ENCODE results near the gene MRGPRE. TPM values are rescaled to one million over a fixed set of nuclear protein-coding genes. Genes with fewer than 3 reads are reported as not detected.

MRGPRE gene
- total and polyA plus RNA-seq, 12 donors: 0.21 to 2.5 (median 0.51) TPM; not detected in 3

DNA sequence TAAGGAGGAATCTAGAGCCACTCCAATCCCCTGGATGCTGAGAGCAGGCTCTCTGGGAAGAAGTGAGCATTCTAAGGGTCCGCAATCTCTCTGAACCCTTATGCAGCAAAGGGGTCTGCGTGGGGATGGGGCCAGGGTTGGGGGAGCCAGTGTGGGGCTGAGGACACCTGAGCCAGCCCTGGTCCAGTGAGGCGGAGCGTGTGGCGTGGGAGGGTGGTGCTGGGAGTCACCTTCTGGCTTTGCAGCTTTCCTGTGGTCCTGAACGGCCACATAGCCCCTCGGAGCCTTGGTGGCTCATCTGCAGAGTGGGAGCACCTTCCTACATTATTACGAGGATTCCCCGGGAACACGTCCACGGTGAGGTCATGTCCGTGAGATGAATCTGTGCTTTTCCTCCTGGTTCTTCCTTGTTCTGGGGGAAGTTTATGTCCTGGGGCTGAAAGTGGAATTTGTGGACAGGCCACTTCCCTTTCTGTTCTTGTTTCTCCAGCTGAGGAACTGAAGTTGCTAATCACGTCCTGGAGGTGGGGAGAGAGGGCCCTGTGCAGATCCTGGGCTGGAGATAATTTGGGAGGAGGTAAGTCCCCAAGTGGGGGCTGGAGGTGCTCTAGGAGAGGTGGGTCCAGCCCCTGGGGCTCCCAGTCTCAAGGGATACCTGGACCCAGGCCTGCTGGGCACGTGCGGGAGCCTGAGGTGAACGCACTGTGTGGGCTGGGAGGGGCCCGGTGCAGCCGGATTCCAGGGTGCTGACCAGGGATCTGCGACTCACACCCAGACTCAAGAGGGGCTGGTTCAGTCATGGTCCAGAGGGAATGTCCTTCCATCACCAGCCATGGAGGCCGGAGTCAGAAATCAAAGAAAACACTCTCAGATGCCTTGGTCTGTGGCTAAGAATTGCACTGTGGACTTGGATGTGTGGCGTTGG is 6.1 kb downstream of the MRGPRE start:
- intact Hi-C loops (cut with DNase I): no loop called here
- H3K4me1 ChIP-seq: peaks cover 0 to 2% (median 0%) of the 10 kb centered on the region in 9 donors
- TF ChIP-seq CTCF (IDR thresholded peaks at IDR 0.05): no peak
- peaks cover 0 to 64% (median 34%) of the 10 kb centered on the region in 7 donors for H3K27me3 ChIP-seq
- H3K9me3 ChIP-seq: no peaks in the 10 kb centered on the region
- no peaks in the 10 kb centered on the region for H3K36me3 ChIP-seq
- DNase-seq (no peak), ATAC-seq (no peak)
- 80 to 86% methylated on average over 20 to 21 of the region's 21 CpGs for WGBS, 2 donors
- no peak overlapping the region for H3K27ac ChIP-seq
- H3K4me3 ChIP-seq: no peak overlapping the region

DNA sequence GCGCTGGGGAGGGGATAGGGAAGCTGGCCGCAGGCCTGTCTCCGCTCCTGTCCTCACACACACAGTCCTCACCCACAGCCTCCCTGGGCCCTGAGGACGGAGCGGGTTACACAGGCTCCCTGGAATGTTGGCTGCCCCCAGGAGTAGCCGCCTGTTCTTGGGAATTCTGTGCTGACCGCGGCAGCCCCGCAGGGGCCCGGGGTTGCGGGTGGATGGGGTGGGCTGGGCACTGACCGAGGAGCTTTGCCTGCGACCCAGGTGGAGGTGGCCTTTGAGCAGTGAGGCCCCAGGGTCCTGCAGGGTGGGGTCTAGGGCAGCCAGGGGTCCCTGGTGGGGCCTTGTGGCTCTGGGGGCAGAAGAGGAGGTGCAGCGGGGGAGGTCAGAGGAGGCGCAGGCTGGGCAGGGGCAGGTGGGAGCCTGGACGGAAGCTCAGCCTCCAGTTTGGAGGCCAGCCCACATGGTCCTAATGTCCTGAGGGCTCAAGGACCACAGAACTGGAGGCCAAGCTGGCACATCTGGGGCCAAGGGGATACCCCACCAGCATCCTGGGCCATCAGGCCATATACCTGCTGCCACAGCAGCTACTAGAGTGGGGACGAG is 7.0 kb downstream of the MRGPRE start:
- no peak overlapping the region for H3K27ac ChIP-seq
- H3K9me3 ChIP-seq: no peaks in the 10 kb centered on the region
- no peak overlapping the region for H3K4me3 ChIP-seq
- H3K4me1 ChIP-seq: peaks cover 0 to 6% (median 0%) of the 10 kb centered on the region in 9 donors
- intact Hi-C loops (cut with DNase I): no loop called here
- H3K27me3 ChIP-seq: peaks cover 0 to 64% (median 35%) of the 10 kb centered on the region in 7 donors
- DNase-seq (peak in 1 of 2 donors; percentile 11), ATAC-seq (no peak)
- 73 to 79% methylated on average over 17 of the region's 17 CpGs for WGBS, 2 donors
- H3K36me3 ChIP-seq: no peaks in the 10 kb centered on the region
- TF ChIP-seq CTCF (IDR thresholded peaks at IDR 0.05): no peak

DNA sequence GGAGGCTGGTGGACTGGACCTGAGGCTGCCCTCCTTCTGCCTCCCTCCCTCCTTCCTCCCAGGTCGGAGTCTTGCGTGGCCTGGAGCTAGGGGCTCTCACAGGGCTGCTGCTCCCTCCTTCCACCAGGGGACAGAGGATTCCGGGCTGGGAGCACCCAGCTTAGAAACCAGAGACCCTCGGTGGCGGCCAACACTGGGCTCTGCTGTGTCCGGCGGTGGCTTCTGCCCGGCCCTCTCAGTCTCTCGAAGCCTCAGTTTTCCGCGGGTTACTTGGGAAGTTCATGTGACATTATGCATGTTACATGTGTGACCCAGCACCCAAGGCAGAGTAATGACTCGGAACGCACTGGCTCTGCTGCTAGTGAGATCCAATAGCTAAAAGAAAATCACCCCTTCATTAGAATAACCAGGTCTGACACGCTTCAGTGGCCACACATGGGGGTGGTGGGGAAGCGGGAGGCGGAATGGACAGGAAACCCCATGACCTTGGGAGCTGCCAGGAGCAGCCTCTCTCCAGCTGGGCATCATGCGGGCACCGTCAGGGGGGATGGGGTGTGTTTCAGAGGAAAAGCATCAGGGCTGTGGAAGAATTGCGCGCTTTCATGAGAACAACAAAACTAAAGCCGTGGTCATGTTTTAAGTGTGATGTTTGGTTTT is 7.7 kb downstream of the MRGPRE start:
- WGBS, 2 donors: 69 to 70% methylated on average over 21 of the region's 21 CpGs
- Histone ChIP-seq H3K4me3 (no peak overlapping the region), H3K4me1 (peaks cover 0 to 6% (median 0%) of the 10 kb centered on the region in 9 donors), H3K27me3 (peaks cover 0 to 63% (median 36%) of the 10 kb centered on the region in 7 donors), H3K27ac (no peak overlapping the region), H3K36me3 (no peaks in the 10 kb centered on the region), H3K9me3 (no peaks in the 10 kb centered on the region)
- DNase-seq (peak in 1 of 2 donors; percentile 6), ATAC-seq (no peak)
- intact Hi-C loops (cut with DNase I): no loop called here
- no peak for TF ChIP-seq CTCF (IDR thresholded peaks at IDR 0.05)

GRCh38 chr11:3223932-3224381 is 8.3 kb downstream of the MRGPRE start:
- DNase-seq (no peak), ATAC-seq (no peak)
- WGBS, 2 donors: 44 to 46% methylated on average over 4 of the region's 4 CpGs
- Histone ChIP-seq H3K27me3 (peaks cover 0 to 69% (median 36%) of the 10 kb centered on the region in 7 donors), H3K4me3 (no peak overlapping the region), H3K9me3 (no peaks in the 10 kb centered on the region), H3K36me3 (no peaks in the 10 kb centered on the region), H3K27ac (no peak overlapping the region), H3K4me1 (peaks cover 0 to 6% (median 0%) of the 10 kb centered on the region in 9 donors)
- intact Hi-C loops (cut with DNase I): no loop called here
- no peak for TF ChIP-seq CTCF (IDR thresholded peaks at IDR 0.05)

Measured in heart right ventricle (tissue), 16 donors.